CD14-positive monocyte (primary cell): ENCODE data around the gene TXN2. TPM values are rescaled to one million over a fixed set of nuclear protein-coding genes. Genes with fewer than 3 reads are reported as not detected.
A peak's percentile ranks its signal among the peaks of the same experiment; 100 is the strongest.

Experiments used
- DNase-seq, 3 donors: peaks; one replicate each; pipeline ENCODE4 v3.0.0-alpha.2; 2011 to 2022
- H2AFZ ChIP-seq: 2 replicates; pipeline ENCODE4 v1.6.0; 2012; ENCODE audit warnings: mild to moderate bottlenecking, low read depth, low read length, inconsistent platforms; ENCODE audit not compliant: insufficient read depth, poor library complexity, severe bottlenecking
- H3K27ac ChIP-seq, 2 donors: 1 replicate in 1 of 2; 2 replicates in 1 of 2; pipeline ENCODE4 v1.5.1; 2012 to 2013; ENCODE audit warnings: low read length in 2 of 2, control low read depth in 1 of 2, inconsistent platforms in 1 of 2, low read depth in 1 of 2, mild to moderate bottlenecking in 1 of 2
- H3K27me3 ChIP-seq, 2 donors: one replicate each; pipeline versions ENCODE4 v1.6.0 to v1.6.1; 2011 to 2013; ENCODE audit warnings: low read length in 2 of 2; ENCODE audit not compliant: control insufficient read depth in 2 of 2, insufficient read depth in 2 of 2
- H3K36me3 ChIP-seq, 2 donors: replicated peaks in 1 of 2; 1 replicate in 1 of 2; 2 replicates in 1 of 2; pipeline versions ENCODE4 v1.5.1 to v1.6.1; 2012 to 2013; ENCODE audit warnings: low read length in 2 of 2, control low read depth in 1 of 2, inconsistent platforms in 1 of 2, mild to moderate bottlenecking in 1 of 2; ENCODE audit not compliant: insufficient read depth in 2 of 2, control insufficient read depth in 1 of 2
- H3K4me1 ChIP-seq, 2 donors: 1 replicate in 1 of 2; 2 replicates in 1 of 2; pipeline versions ENCODE4 v1.5.1 to v1.6.1; 2012 to 2013; ENCODE audit warnings: low read length in 2 of 2, control low read depth in 1 of 2, inconsistent platforms in 1 of 2, mild to moderate bottlenecking in 1 of 2, moderate library complexity in 1 of 2; ENCODE audit not compliant: insufficient read depth in 2 of 2, control insufficient read depth in 1 of 2
- H3K4me2 ChIP-seq: replicated peaks from 2 replicates; pipeline ENCODE3; 2012; ENCODE audit warnings: low read length, moderate library complexity, mild to moderate bottlenecking; ENCODE audit not compliant: poor library complexity, severe bottlenecking; ENCODE audit errors: extremely low read depth
- H3K4me3 ChIP-seq, 3 experiments: fragments of 200-600 bp in 1 of 3; sonication (generic) in 1 of 3; replicated peaks in 1 of 3; 1 replicate in 2 of 3; 2 replicates in 1 of 3; pipeline ENCODE4 v1.5.1; 2011 to 2013; ENCODE audit warnings: low read length in 3 of 3, mild to moderate bottlenecking in 3 of 3, control low read depth in 2 of 3, low read depth in 2 of 3, inconsistent platforms in 1 of 3, moderate library complexity in 1 of 3
- H3K79me2 ChIP-seq: 2 replicates; pipeline ENCODE4 v1.6.0; 2012; ENCODE audit warnings: mild to moderate bottlenecking, control low read depth, inconsistent platforms, low read length, moderate library complexity; ENCODE audit not compliant: insufficient read depth
- H3K9ac ChIP-seq: 2 replicates; pipeline ENCODE4 v1.6.0; 2017; ENCODE audit warnings: low read length, mild to moderate bottlenecking; ENCODE audit not compliant: insufficient read depth, poor library complexity, severe bottlenecking
- H3K9me3 ChIP-seq, 2 donors: replicated peaks in 1 of 2; 1 replicate in 1 of 2; 2 replicates in 1 of 2; pipeline versions ENCODE4 v1.5.1 to v1.6.1; 2012 to 2013; ENCODE audit warnings: low read length in 2 of 2, control low read depth in 1 of 2; ENCODE audit not compliant: control insufficient read depth in 1 of 2, insufficient read depth in 1 of 2
- H4K20me1 ChIP-seq: 2 replicates; pipeline ENCODE4 v1.6.0; 2012; ENCODE audit warnings: mild to moderate bottlenecking, low read length, control low read depth, moderate library complexity; ENCODE audit not compliant: insufficient read depth
- H3K27ac Mint-ChIP-seq, 7 donors: one replicate each; pipeline ENCODE4 v1.8.0; 2020; ENCODE audit warnings: mild to moderate bottlenecking in 7 of 7, mixed read lengths in 7 of 7, moderate library complexity in 6 of 7, inconsistent platforms in 2 of 7
- H3K27me3 Mint-ChIP-seq, 3 donors: one replicate each; pipeline ENCODE4 v1.8.0; 2021 to 2022; ENCODE audit warnings: low read depth in 3 of 3, mild to moderate bottlenecking in 3 of 3, mixed read lengths in 3 of 3, moderate library complexity in 3 of 3, inconsistent platforms in 1 of 3
- H3K36me3 Mint-ChIP-seq, 2 donors: one replicate each; pipeline ENCODE4 v1.8.0; 2020; ENCODE audit warnings: mixed read lengths in 2 of 2, inconsistent platforms in 1 of 2, mild to moderate bottlenecking in 1 of 2
- H3K4me1 Mint-ChIP-seq: one replicate; pipeline ENCODE4 v1.8.0; 2020; ENCODE audit warnings: mild to moderate bottlenecking, mixed read lengths
- H3K4me3 Mint-ChIP-seq, 2 donors: one replicate each; pipeline ENCODE4 v1.8.0; 2020; ENCODE audit warnings: mild to moderate bottlenecking in 2 of 2, mixed read lengths in 2 of 2, moderate library complexity in 1 of 2
- H3K9me3 Mint-ChIP-seq, 7 donors: one replicate each; pipeline ENCODE4 v1.8.0; 2020 to 2022; ENCODE audit warnings: mixed read lengths in 7 of 7, mild to moderate bottlenecking in 6 of 7, moderate library complexity in 6 of 7, inconsistent platforms in 2 of 7
- CTCF ChIP-seq: fragments of 200-600 bp; IDR thresholded peaks from one replicate; pipeline ENCODE4 v1.8.0; 2022; ENCODE audit warnings: antibody characterized with exemption, mild to moderate bottlenecking
- WGBS: methylation state at CpG from one replicate; pipeline ENCODE4 v1.1.5; 2013; ENCODE audit warnings: missing lambda C conversion rate; ENCODE audit not compliant: insufficient coverage; 5-methylcytosine and 5-hydroxymethylcytosine counted together
- intact Hi-C, 2 donors: fragments of 100-400 bp; cut with micrococcal nuclease; formaldehyde crosslinking; loops; one replicate each; pipeline versions ENCODE4 v1.15.0 to v1.15.1; 2023
- polyA plus RNA-seq, 3 donors: library from polyadenylated mRNA; depleted of rRNA in 1 of 3; unstranded in 2 of 3; stranded (reverse) in 1 of 3; fragments of 300-500 nt in 2 of 3; fragments of >200 nt in 1 of 3; fragmentation: Illumina TruSeq in 2 of 3; gene quantifications; 1 replicate in 2 of 3; 2 replicates in 1 of 3; pipeline ENCODE4 v1.2.3, GENCODE V29; 2012 to 2021

The TXN2 gene
- polyA plus RNA-seq, 3 donors = 79.8 to 141 (median 140) TPM

GRCh38 chr22:36512333-36512732 lies 30.9 kb upstream of the TXN2 start:
- Histone ChIP-seq H3K4me3 (no peak overlapping the region), H3K36me3 (peaks cover 67 to 72% of the 10 kb centered on the region in 2 donors), H3K79me2 (peaks cover 3% of the 10 kb centered on the region), H4K20me1 (peaks cover 37% of the 10 kb centered on the region), H3K4me2 (no peak overlapping the region), H2AFZ (no peak overlapping the region), H3K27ac (no peak overlapping the region), H3K9ac (no peak overlapping the region), H3K27me3 (no peaks in the 10 kb centered on the region), H3K4me1 (peaks cover 17 to 19% of the 10 kb centered on the region in 2 donors), H3K9me3 (no peaks in the 10 kb centered on the region)
- TF ChIP-seq CTCF = no peak
- no peaks in the 10 kb centered on the region for H3K27me3 Mint-ChIP-seq
- WGBS = 98% methylated on average over 8 of the region's 8 CpGs
- peaks cover 18% of the 10 kb centered on the region for H3K4me1 Mint-ChIP-seq
- H3K27ac Mint-ChIP-seq = no peak overlapping the region
- DNase-seq = no peak
- H3K9me3 Mint-ChIP-seq = no peaks in the 10 kb centered on the region
- H3K4me3 Mint-ChIP-seq = no peak overlapping the region
- intact Hi-C loops = no loop called here
- peaks cover 64 to 74% of the 10 kb centered on the region in 2 donors for H3K36me3 Mint-ChIP-seq

- Histone ChIP-seq H3K9ac (no peak overlapping the region), H2AFZ (no peak overlapping the region), H3K4me2 (no peak overlapping the region), H4K20me1 (peaks cover 27% of the 10 kb centered on the region), H3K4me3 (no peak overlapping the region), H3K36me3 (peaks cover 56 to 61% of the 10 kb centered on the region in 2 donors), H3K27me3 (no peaks in the 10 kb centered on the region), H3K79me2 (no peaks in the 10 kb centered on the region), H3K27ac (peak overlapping the region in 1 of 2 donors; percentile 27), H3K9me3 (no peaks in the 10 kb centered on the region), H3K4me1 (peaks cover 26 to 30% of the 10 kb centered on the region in 2 donors)
- peaks cover 21% of the 10 kb centered on the region for H3K4me1 Mint-ChIP-seq
- no peaks in the 10 kb centered on the region for H3K9me3 Mint-ChIP-seq
- 71% methylated on average over 14 of the region's 17 CpGs for WGBS
- H3K27ac Mint-ChIP-seq = peak overlapping the region in 5 of 7 donors; percentile 16 to 83 (median 51)
- intact Hi-C loops = no loop called here
- H3K4me3 Mint-ChIP-seq = no peak overlapping the region
- H3K27me3 Mint-ChIP-seq = no peaks in the 10 kb centered on the region
- peaks cover 53 to 63% of the 10 kb centered on the region in 2 donors for H3K36me3 Mint-ChIP-seq
- TF ChIP-seq CTCF = peak; percentile 69
- peak in 2 of 3 donors; percentile 24 to 41 for DNase-seq
Measured at GRCh38 chr22:36510966-36511881, 29.8 kb upstream of the TXN2 start.
